Natural killer cell (primary cell): ENCODE data around the gene CCDC157. TPM values are rescaled to one million over a fixed set of nuclear protein-coding genes. Genes with fewer than 3 reads are reported as not detected.

ENCODE experiments used
- ATAC-seq, 3 donors: fragments of 150-1000 bp in 2 of 3; fragments of 200-7000 bp in 1 of 3; cut with Tn5 transposase; 1 replicate in 1 of 3; 2 replicates in 2 of 3; pipeline ENCODE4 v1.10.0; 2021; ENCODE audit warnings: mild to moderate bottlenecking in 2 of 3, moderate library complexity in 2 of 3
- DNase-seq, 2 donors: peaks; one replicate each; pipeline versions ENCODE4 v3.0.0 to v3.0.0-alpha.2; 2013 to 2021; ENCODE audit warnings: mixed read lengths in 1 of 2
- H3K27ac ChIP-seq: one replicate; pipeline ENCODE4 v1.5.1; 2013; ENCODE audit warnings: mild to moderate bottlenecking, low read length
- H3K27me3 ChIP-seq: one replicate; pipeline ENCODE4 v1.6.1; 2013; ENCODE audit warnings: low read length; ENCODE audit not compliant: control insufficient read depth, insufficient read depth
- H3K36me3 ChIP-seq: one replicate; pipeline ENCODE4 v1.6.1; 2013; ENCODE audit warnings: low read length; ENCODE audit not compliant: control insufficient read depth, insufficient read depth
- H3K4me1 ChIP-seq: one replicate; pipeline ENCODE4 v1.6.1; 2013; ENCODE audit warnings: low read length; ENCODE audit not compliant: control insufficient read depth, insufficient read depth
- H3K4me3 ChIP-seq: one replicate; pipeline ENCODE4 v1.5.1; 2013; ENCODE audit warnings: low read length
- H3K9me3 ChIP-seq: one replicate; pipeline ENCODE4 v1.6.1; 2013; ENCODE audit warnings: low read length; ENCODE audit not compliant: control insufficient read depth, insufficient read depth
- H3K27ac Mint-ChIP-seq, 2 donors: one replicate each; pipeline ENCODE4 v1.8.0; 2022; ENCODE audit warnings: mild to moderate bottlenecking in 2 of 2, mixed read lengths in 2 of 2, moderate library complexity in 1 of 2
- H3K27me3 Mint-ChIP-seq, 2 donors: one replicate each; pipeline ENCODE4 v1.8.0; 2022; ENCODE audit warnings: low read depth in 2 of 2, mixed read lengths in 2 of 2
- H3K36me3 Mint-ChIP-seq: one replicate; pipeline ENCODE4 v1.8.0; 2022; ENCODE audit warnings: mixed read lengths
- H3K4me1 Mint-ChIP-seq, 2 donors: one replicate each; pipeline ENCODE4 v1.8.0; 2022; ENCODE audit warnings: mixed read lengths in 2 of 2
- H3K4me3 Mint-ChIP-seq: one replicate; pipeline ENCODE4 v1.8.0; 2022; ENCODE audit warnings: mild to moderate bottlenecking, moderate library complexity, mixed read lengths
- H3K9me3 Mint-ChIP-seq, 2 donors: one replicate each; pipeline ENCODE4 v1.8.0; 2022; ENCODE audit warnings: mixed read lengths in 2 of 2
- WGBS: methylation state at CpG from one replicate; pipeline ENCODE4 v1.1.7; 2013; ENCODE audit warnings: missing lambda C conversion rate; ENCODE audit not compliant: insufficient coverage; 5-methylcytosine and 5-hydroxymethylcytosine counted together
- intact Hi-C: fragments of 100-400 bp; cut with micrococcal nuclease; formaldehyde crosslinking; loops from one replicate; pipeline ENCODE4 v1.14.2; 2022
- total RNA-seq, 4 donors: library from RNA; stranded (reverse); fragments of 120-200 nt in 1 of 4; gene quantifications; one replicate each; pipeline versions ENCODE4 v1.2.3 to v1.2.4, GENCODE V29; 2013 to 2022
- TF ChIP-seq, protein P1 (sequence below): fragments of 200-600 bp; IDR thresholded peaks from one replicate; pipeline ENCODE4 v1.8.0; 2022; ENCODE audit warnings: antibody characterized with exemption

Gene CCDC157
- total RNA-seq, 3 donors from 2014 or later (not counting 1 experiment from before 2014, with no cell fraction given): 7.7 to 9.7 (median 8.4) TPM

- H3K27ac Mint-ChIP-seq: peak overlapping the region in 1 of 2 donors; percentile 81
- WGBS: 100% methylated on average over 3 of the region's 3 CpGs
- H3K27me3 ChIP-seq: no peaks in the 10 kb centered on the region
- no peaks in the 10 kb centered on the region for H3K36me3 Mint-ChIP-seq
- no peak overlapping the region for H3K27ac ChIP-seq
- peak overlapping the region; percentile 13 for H3K4me3 Mint-ChIP-seq
- H3K27me3 Mint-ChIP-seq: no peaks in the 10 kb centered on the region
- no peaks in the 10 kb centered on the region for H3K9me3 Mint-ChIP-seq
- H3K4me3 ChIP-seq: no peak overlapping the region
- H3K36me3 ChIP-seq: peaks cover 16% of the 10 kb centered on the region
- TF ChIP-seq, protein P1, sequence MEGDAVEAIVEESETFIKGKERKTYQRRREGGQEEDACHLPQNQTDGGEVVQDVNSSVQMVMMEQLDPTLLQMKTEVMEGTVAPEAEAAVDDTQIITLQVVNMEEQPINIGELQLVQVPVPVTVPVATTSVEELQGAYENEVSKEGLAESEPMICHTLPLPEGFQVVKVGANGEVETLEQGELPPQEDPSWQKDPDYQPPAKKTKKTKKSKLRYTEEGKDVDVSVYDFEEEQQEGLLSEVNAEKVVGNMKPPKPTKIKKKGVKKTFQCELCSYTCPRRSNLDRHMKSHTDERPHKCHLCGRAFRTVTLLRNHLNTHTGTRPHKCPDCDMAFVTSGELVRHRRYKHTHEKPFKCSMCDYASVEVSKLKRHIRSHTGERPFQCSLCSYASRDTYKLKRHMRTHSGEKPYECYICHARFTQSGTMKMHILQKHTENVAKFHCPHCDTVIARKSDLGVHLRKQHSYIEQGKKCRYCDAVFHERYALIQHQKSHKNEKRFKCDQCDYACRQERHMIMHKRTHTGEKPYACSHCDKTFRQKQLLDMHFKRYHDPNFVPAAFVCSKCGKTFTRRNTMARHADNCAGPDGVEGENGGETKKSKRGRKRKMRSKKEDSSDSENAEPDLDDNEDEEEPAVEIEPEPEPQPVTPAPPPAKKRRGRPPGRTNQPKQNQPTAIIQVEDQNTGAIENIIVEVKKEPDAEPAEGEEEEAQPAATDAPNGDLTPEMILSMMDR: no peak
- H3K4me1 ChIP-seq: peaks cover 34% of the 10 kb centered on the region
- no peak for ATAC-seq
- H3K9me3 ChIP-seq: no peaks in the 10 kb centered on the region
- peaks cover 30 to 36% of the 10 kb centered on the region in 2 donors for H3K4me1 Mint-ChIP-seq
- intact Hi-C loops: no loop called here
- no peak for DNase-seq
Measured at GRCh38 chr22:30328466-30329049, 28.2 kb upstream of the CCDC157 start.

- Mint-ChIP-seq H3K4me1 (peaks cover 2 to 3% of the 10 kb centered on the region in 2 donors), H3K27ac (peak overlapping the region in 1 of 2 donors; percentile 54), H3K4me3 (no peak overlapping the region), H3K27me3 (no peaks in the 10 kb centered on the region), H3K36me3 (no peaks in the 10 kb centered on the region), H3K9me3 (no peaks in the 10 kb centered on the region)
- Histone ChIP-seq H3K27ac (no peak overlapping the region), H3K36me3 (peaks cover 56% of the 10 kb centered on the region), H3K4me1 (peaks cover 1% of the 10 kb centered on the region), H3K4me3 (no peak overlapping the region), H3K27me3 (no peaks in the 10 kb centered on the region), H3K9me3 (no peaks in the 10 kb centered on the region)
- ATAC-seq: no peak
- TF ChIP-seq, protein P1: no peak
- WGBS: 95% methylated on average over 5 of the region's 5 CpGs
- DNase-seq: no peak
- intact Hi-C loops: no loop called here
Measured at GRCh38 chr22:30332551-30332950, 24.3 kb upstream of the CCDC157 start.

DNA sequence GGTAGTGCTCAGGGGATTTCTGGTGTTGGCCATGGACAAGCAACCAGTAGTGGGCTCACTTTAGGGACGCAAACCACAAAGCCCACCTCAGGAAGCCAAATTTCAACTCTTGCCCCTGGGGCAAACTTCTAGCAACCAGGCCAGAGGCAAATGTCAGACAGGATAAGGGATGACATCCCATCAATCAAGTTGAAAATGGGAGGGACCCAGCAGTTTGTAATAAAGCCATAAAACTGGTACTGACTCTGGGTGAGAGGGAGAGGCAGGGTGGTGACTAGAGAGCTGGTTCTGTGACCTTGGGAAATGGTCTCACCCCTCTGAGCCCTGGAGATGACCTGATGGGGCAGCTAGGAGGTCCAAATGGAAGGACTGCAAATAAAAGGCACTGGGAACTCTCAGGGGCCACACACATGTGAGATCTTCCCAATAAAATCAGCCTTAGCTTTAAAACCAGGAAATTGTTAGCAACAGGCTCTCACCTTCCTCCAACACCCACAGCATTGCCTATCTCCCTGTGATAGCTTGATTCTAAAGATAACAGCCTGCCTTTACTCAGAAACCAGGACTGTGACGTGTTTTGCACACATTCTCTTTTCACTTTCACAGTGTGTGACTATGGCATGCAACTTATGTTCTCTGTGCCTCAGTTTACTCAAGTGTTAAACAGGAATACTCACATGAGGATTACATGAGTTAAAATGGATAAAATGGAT, 23.7 kb upstream of the CCDC157 start:
- H3K27ac Mint-ChIP-seq: peak overlapping the region in 1 of 2 donors; percentile 54

More for the DNA sequence above, 23.7 kb upstream of the CCDC157 start:
- Histone ChIP-seq H3K9me3 (no peaks in the 10 kb centered on the region), H3K4me3 (no peak overlapping the region), H3K27ac (no peak overlapping the region), H3K36me3 (peaks cover 62% of the 10 kb centered on the region), H3K4me1 (no peaks in the 10 kb centered on the region), H3K27me3 (no peaks in the 10 kb centered on the region)
- DNase-seq (no peak), ATAC-seq (no peak)
- no peak overlapping the region for H3K4me3 Mint-ChIP-seq
- H3K9me3 Mint-ChIP-seq: no peaks in the 10 kb centered on the region
- TF ChIP-seq, protein P1: no peak
- 78% methylated on average over 2 of the region's 2 CpGs for WGBS
- H3K36me3 Mint-ChIP-seq: no peaks in the 10 kb centered on the region
- H3K4me1 Mint-ChIP-seq: no peaks in the 10 kb centered on the region
- intact Hi-C loops: no loop called here
- H3K27me3 Mint-ChIP-seq: no peaks in the 10 kb centered on the region
